OCI-M2 (cell line): Measurements from ENCODE around the gene SORCS2.

Experiments
- DNase-seq: peaks from one replicate; lab custom pipeline; 2025; ENCODE audit not compliant: unreplicated experiment; lab: John Stamatoyannopoulos, UW

SORCS2 gene

DNA sequence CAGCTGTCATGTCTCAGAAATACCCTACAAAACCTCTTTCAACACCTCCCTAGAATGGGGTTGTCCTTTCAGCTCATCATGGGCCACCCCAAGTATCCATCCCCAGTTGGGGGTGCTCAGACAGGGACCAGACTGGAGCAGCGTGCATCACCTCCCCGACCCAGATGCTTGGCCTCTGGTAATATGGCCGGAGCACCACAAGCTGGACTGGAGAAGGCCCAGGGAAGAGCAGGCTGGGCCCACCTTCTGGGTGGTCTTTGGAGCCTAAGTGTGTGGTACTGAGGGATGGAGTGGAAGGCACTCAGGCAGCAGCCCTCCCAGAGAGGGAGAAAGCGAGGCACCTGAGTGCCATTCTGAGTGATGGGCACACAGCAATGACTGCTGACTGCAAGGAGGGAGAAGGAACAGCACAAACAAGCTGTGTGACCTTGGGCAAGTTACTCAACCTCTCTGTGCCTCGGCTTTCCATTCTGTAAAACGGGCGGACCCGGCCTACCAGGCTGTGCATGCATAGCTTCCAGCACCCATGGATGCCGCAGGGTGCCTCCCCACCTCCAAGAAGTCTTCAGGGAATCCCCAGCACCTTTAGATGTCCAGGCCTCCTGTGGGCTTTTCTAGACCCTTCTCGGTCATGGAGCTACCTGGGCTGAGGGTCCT lies 519.1 kb downstream of the SORCS2 start:
- no peak for DNase-seq

DNA sequence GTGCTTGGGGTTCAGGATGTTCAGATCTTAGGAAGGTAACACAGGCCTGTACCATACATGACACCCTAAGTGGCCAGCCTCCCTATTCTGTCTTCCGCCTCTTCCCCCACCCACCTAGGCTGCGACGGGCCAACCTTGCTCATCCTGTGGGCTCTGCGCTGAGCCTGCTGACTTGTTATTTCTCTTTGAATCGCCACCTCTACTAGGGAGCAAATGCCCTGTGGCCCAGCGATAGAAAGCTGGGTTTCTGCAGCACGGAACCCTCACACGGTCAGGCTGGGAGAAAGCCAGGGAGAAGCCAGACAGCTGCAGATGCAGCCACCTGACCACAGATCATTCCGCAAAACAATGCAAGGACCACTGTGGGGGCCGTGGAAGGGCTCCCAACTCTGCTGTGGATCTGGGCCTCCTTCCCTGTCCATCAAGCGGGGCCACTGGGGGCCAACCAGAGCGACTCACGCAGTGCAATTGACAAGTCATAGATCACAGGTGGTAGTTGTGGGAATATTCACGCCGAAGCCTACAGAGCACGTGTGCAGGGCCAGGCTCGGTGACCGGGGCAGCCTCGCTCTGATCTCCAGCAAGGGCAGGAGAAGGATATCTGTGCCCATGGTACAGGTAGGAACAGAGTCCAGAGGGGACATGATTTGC lies 519.8 kb downstream of the SORCS2 start:
- no peak for DNase-seq

DNA sequence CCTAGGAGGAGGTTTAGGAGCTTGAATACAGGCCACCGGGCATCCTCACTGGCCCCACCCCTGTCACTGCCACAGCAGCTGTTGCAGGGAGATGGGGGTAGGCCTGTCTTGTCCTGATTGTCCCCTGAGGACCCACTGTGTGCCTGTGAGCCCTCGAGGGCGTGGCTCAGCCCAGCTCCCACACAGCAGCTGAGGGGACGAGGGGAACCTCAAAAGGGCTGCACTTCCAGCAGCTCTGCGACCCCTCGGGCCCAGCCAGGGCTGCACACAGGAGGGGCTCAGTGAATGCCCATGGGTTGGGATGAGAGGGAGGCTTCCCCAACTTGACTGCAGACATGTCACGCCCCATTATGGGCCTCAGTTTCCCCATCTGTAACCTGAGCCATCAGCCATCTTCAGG lies 521.4 kb downstream of the SORCS2 start:
- no peak for DNase-seq

DNA sequence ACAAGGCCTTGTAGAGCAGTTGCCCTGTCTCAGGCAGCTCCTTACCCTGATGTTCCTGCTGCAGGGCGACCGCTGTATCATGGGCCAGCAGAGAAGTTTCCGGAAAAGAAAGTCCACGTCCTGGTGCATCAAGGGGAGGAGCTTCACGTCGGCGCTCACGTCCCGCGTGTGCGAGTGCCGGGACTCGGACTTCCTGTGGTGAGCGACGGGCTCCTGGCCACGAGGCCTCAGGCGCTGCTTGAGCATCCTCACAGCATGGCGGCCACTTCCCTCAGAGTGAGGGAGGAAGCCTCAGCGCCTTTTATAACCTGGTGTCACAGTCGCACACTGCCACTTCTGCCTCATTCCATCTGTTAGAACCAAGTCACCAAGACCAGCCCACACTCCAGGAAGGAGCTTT lies 521.8 kb downstream of the SORCS2 start:
- no peak for DNase-seq

DNA sequence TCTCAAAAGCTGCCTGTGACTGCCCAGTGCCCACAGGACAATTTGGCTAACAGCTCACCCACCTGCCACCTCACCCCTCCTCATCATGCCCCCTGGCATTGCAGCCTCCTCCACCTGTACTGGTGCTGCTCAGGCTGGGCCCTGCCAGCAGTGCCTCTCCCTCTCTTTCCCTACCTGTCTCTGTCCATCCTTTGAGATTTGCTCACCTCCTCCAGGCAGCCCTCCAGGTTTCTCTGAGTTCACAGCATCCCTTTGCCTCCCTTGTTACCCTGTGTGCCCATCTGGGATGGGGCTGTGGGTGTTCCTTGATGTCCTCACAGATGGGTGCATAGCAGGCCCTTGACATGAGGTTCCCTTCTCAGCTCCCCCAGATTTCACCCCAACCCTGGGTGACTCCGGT lies 522.4 kb downstream of the SORCS2 start:
- no peak for DNase-seq

DNA sequence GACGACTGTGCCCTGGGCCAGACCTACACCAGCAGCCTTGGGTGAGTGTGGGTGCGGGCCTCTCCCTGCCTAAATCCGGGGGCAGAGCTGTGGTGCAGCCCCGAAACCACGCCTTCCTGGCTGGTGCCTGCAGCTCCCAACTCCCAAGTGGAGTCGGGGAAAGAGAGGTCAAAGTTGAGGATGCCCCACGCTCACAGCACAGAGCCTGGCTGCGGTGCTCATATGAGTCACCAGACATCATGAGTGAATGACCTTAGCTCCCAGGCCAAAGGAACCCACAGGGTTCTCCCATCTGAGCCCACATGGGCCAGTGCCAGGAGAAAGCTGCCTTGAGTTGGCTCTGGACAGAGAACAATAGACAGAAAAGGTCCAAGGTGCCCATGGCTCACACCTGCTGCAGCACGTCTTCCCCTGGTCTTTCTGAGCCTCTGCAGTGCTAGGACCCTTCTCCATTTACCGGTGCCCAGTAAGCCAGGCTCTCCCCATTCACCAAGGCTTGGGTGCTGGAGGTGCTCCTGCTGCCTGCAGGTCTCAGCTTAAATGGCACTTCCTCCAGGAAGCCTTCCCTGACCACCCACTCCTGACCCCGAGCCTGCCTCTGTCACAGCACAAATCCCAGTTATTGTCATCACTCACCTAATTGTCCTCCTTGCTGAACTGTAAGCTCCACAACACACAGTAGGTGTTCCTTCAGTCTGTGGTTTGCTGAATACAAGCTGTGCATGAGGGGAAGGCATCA lies 523.1 kb downstream of the SORCS2 start:
- no peak for DNase-seq

DNA sequence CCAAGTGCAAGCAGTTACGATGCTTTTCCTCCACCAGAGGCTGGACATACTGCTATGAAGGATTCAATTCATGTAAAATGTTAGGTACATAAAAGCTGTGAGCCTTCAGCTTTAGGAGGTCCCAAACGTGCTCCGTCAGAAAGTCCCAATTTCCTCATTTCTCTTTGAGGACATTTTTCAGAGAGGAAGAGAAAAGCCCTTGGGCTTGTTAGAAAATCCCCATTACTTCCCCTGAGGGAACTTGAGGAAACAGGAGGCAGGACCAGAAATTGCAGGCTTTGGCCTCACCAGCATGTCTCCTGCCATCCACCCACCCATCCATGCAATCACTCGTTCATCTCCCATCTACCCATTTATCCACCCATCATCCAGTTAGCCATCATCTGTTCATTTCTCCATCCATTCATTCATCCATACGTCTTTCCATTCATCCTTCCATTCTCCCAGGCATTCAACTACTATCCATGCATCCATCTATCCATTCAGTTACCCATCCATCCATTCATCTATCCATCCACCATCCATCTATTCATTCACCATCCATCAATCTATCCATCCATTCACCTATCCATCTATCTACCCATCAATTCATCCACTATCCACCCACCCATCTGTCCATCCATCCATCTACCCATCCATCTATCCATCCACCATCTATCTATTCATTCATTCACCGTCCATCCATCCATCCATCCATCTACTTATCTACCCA lies 523.8 kb downstream of the SORCS2 start:
- no peak for DNase-seq

DNA sequence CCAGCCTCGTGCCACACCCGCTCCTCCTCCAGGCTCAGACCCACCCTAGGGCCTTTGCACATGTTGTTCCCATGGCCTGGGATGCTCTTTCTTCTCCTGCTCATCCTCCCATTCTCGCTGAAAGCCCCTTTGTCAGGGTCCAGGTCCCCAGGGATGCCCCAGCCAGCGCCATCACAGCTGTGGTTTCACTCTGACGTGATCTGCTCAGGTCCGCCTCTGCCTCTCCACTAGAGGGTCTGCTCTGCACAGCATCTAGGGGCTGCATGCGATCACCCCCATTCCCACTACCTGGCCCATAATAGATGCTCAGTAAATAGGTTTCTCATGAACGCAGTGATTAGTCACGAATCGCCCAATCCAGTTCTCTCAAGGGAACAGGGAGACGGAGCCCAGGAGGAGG lies 524.8 kb downstream of the SORCS2 start:
- no peak for DNase-seq

DNA sequence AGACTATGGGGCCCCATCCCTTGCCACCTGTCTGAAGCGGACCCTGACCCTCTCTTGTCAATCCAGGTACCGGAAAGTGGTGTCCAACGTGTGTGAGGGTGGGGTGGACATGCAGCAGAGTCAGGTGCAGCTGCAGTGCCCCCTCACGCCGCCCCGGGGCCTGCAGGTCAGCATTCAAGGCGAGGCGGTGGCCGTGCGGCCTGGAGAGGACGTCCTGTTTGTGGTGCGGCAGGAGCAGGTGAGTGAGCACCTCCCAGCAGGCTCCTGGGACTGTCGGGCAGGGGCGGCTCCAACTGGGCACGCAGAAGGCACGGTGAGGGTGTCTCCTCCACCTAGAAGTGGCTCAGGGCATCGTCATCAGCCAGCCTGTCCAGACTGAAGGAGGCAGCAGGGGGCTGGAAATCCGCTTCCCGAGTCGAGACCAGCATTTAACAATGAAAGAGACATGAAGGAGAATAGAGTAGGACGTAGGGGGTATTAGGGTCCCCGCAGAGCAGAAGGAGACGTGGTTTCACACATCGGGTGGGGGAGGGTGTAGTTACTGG lies 525.7 kb downstream of the SORCS2 start:
- DNase-seq, result no peak

DNA sequence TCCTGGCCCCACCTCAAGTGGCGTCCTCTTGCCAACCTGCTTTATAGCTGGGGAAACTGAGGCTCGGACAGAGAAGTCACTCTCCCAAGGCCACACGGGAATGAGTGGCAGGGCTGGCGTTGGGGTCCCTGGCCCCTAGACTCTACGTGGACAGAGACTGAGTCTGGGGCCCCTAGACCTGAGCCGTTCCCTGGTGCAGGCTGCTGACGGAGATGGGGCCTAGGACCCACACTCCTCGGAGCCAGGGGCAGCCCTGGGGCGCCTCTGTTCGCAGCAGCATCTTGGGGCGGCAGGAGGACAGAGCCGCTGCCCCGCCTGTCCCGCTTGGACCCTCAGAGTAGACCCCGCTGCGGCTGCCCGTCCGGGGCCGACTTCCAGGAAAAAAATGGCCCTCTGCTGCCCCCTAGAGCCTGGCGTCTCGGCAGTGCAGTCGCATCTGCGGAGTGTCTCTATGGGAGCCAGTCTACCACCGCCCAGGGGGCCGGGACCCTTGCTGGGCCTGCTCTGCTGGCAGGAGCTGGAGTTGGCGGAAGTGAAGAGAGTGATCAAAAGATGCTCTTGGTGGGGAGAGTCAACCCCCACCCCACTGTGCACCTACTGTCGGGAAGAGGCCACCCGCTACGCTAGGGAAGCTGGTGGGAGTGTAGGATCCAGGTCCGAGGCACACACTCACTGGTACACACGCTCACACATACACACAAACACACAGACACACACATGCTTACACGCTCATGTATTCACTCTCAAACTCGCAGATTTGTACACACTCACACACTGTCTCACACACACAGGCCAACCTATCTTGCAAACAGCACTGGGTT lies 527.2 kb downstream of the SORCS2 start:
- DNase-seq, result no peak

DNA sequence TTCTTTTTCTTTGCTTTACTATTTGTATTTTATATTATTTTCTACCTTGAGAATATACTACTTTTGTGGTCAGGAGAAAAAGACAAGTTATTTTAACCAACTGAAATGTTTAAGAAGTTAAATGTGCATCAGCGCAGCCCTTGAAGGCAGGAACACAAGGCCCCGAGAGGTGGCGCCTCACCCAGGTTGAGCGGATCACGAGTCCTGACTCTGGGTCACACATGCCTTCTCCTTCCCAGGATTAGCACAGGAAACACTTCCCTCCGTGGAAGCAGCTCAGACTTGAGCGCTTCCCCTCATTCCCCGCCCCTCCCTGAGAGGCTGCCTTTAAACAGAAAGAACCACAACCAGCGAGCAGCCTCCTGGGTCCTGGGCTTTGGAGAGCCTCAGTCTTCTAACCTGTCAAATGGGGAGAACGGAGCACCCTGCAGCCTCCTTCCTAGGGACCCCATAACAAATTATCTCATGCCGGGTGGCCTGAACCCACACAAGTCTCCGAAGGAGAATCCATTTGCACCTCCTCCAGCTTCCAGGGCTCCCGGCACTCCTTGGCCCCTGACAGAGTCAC lies 529.7 kb downstream of the SORCS2 start:
- no peak for DNase-seq

DNA sequence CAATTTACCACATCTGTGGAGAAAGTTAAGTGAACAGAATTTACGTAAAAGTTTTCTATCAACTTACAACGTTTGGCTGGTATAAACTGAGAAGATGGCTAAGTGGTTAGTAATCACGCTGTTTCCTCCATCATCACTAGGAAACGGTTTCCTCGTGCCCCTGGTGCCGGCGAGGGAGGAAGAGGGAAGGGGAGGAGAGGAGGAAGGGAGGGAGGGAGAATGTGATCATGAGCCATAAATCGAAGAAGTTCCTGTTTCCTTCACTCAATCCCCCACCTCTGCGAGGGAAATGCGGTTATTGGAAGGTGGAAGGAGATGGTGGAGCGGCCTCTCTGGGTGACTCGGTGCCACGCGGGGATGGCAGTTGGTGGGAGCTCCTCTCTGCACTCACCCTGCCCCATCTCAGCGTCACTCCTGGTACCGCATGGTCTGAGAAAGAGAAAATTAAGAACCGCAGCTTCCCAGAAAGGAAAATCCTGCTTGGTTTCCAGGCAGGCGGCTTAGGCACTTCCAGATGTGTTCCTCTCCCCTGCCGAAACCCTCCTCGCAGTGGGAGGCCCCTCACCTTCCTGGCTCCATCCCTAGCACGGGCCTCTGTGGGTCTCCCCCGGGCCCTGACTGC lies 530.5 kb downstream of the SORCS2 start:
- no peak for DNase-seq

DNA sequence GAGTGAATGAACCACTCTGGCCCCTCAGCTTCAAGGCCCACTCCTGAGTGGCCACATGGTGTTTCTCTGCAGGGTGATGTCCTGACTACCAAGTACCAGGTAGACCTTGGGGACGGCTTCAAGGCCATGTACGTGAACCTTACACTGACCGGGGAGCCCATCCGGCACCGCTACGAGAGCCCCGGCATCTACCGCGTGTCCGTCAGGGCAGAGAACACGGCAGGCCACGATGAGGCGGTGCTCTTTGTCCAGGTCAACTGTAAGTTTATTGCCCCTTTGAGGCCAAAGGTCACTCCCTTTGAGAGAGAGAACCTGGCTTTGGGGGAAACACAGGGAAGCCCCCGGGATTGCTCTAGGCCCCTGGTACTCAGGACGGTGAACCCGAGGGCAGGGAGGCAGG lies 531.3 kb downstream of the SORCS2 start:
- no peak for DNase-seq

DNA sequence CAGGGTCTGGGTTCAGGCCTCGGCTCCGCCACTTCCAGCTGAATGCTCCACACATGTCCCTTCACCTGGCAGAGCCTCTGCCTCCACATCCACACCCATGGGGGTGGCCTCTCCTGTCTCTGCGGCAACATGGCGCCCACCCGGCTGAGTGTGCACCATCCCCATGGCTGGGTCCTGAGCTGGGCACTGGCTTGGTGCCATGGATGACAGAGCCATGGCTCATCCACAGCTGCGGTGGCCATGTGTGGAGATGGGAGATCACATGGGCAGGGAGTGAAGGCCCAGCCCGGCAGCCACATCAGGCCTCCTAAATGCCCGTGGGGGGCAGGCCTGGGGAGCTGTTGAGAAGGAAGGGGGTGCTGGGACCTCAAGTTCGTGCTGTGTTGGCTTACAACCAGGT lies 533.6 kb downstream of the SORCS2 start:
- no peak for DNase-seq

DNA sequence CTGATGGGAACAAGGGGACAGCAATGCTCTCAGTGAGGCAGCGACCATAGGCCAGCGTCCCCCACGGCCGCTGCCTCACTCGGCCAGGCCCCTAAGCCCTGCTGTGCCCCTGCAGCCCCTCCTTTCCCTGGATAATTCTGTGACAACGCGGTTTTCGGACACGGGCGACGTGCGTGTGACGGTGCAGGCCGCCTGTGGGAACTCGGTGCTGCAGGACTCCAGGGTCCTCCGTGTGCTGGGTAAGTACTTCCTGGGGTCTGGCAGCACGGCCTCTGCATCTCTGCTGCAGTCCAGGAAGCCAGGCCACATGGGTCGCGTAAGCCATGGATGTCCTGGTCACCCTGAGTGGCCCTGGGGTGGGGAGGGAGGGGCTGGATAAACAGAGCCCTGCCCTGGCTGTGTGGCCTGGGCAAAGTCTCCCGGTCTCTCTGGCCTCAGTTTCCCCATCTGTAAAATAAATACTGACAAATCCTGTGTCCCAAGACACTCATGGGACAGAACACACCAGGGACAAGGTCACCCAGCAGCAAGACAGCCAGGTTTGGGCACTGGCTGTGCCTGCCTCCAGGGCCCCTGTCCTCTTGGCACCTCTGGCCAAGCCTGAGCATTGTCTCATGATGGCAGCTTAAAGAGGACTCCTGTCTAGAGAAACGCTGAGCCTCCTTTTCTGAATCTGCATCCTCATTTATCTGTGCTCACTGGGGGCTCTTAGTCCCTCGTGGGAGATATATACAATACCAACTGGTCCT lies 534.5 kb downstream of the SORCS2 start:
- DNase-seq, result no peak

DNA sequence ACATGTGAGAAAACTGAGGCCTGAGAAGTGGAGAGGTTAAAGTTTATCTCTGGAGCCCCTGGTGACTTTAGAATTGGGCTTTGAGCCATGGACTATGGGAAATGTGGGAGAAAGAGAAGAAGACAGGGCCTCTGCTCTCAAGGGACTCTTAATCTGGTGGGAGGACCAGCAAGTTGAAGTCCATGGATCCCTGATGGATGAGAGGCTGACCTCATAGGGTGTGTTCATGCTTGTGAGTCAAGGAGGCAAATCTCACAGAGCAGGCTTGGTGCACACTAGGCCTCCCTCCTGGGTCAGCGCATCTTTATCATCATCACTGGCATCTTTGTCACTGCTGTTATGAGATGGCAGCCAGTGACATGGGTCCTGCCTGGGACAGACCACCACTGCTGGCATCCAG lies 535.4 kb downstream of the SORCS2 start:
- DNase-seq, result no peak

DNA sequence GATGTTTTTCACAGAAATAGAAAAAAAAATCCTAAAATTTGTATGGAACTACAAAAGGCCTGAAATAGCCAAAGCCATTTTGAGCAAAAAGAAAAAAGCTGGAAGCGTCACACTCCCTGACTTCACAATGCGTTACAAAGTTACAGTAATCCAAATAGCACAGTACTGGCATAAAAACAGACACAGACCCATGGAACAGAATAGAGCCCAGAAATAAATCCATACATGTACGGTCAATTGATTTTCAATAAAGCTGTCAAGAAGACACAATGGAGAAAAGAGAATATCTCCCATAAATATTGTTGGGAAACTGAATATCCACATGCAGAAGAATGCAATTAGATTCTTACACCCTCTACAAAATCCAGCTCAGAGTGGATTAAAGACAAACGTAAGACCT lies 539.1 kb downstream of the SORCS2 start:
- no peak for DNase-seq

DNA sequence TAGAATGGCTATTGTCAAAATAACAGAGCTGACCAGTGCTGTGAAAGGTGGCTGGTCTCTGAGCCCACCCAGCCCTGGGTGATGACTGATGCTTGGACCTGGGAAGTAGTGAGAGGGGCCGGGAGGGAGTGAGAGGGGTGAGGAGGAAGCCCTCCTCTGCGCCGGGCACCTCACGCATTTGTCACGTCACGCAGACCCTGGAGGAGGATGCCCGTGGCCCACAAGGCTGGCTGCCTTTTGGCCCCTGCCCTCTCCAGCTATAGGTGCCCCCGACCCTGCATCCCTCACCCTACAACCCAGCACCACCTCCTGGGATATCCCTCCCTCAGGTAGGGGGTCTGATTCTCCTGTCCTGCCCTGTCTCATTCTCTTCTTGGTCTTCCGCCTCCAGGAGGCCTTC lies 539.9 kb downstream of the SORCS2 start:
- DNase-seq, result no peak

DNA sequence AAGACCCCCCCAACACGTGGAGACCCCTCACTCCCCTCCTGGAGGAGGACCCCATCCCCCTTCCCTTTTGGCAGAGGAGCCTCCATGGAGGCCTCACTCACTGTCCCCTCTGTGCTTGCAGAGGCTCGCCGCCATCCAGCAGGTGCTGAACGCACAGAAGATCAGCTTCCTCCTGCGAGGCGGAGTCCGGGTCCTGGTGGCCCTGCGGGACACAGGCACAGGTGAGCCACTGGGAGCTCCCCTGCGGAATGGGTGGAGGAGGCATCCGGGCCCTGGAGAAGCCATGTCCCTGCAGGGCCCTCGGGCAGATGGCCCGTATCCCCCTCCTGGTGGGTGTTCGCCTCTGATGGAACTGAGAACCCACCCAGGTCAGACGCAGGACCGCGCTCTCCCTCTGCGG lies 540.9 kb downstream of the SORCS2 start:
- DNase-seq, result no peak
